GM21515 (cell line): ENCODE measurements around the gene PTPN13.

Source experiments
- ATAC-seq: cut with Tn5 transposase; IDR thresholded peaks from one replicate; pipeline ENCODE4 v1.9.1; 2021; ENCODE audit not compliant: unreplicated experiment

PTPN13 gene

GRCh38 chr4:86593688-86594558, at the start of gene PTPN13:
Gene PTPN13 (plus strand): TSS chr4:86594315. CDS start chr4:86635257, 40,942 bp downstream.
- ATAC-seq = peak; percentile 97

- no peak for ATAC-seq
These were observed 47.0 kb upstream of the PTPN13 start for GRCh38 chr4:86547140-86547539.

- no peak for ATAC-seq
These were observed 44.8 kb upstream of the PTPN13 start for GRCh38 chr4:86549163-86549788.

- ATAC-seq = no peak
These were observed 42.7 kb upstream of the PTPN13 start for GRCh38 chr4:86551387-86551786.

- ATAC-seq = no peak
These were observed 39.5 kb upstream of the PTPN13 start for GRCh38 chr4:86554646-86555045.

- ATAC-seq = peak; percentile 44
These were observed 37.2 kb upstream of the PTPN13 start for GRCh38 chr4:86556791-86557415.

GRCh38 chr4:86557526-86557925, 36.6 kb upstream of the PTPN13 start:
- ATAC-seq = peak; percentile 87

GRCh38 chr4:86558258-86558657, 35.9 kb upstream of the PTPN13 start:
- no peak for ATAC-seq

- ATAC-seq = no peak
These were observed 35.3 kb upstream of the PTPN13 start for GRCh38 chr4:86558797-86559196.

- ATAC-seq = no peak
These were observed 33.7 kb upstream of the PTPN13 start for GRCh38 chr4:86560447-86560846.

GRCh38 chr4:86561256-86561655, 32.9 kb upstream of the PTPN13 start:
- no peak for ATAC-seq

GRCh38 chr4:86563416-86563815, 30.7 kb upstream of the PTPN13 start:
- ATAC-seq = no peak

GRCh38 chr4:86564795-86565194, 29.3 kb upstream of the PTPN13 start:
- ATAC-seq = no peak

- ATAC-seq = no peak
These were observed 28.5 kb upstream of the PTPN13 start for GRCh38 chr4:86565651-86566050.

- no peak for ATAC-seq
These were observed 24.8 kb upstream of the PTPN13 start for GRCh38 chr4:86569103-86569870.

- ATAC-seq = no peak
These were observed 14.2 kb upstream of the PTPN13 start for GRCh38 chr4:86579941-86580340.

- ATAC-seq = no peak
These were observed 11.7 kb upstream of the PTPN13 start for GRCh38 chr4:86582410-86582809.

GRCh38 chr4:86586160-86586572, 7.9 kb upstream of the PTPN13 start:
- no peak for ATAC-seq

GRCh38 chr4:86586626-86587380, 7.3 kb upstream of the PTPN13 start:
- ATAC-seq = no peak

- ATAC-seq = no peak
These were observed 6.6 kb upstream of the PTPN13 start for GRCh38 chr4:86587381-86588140.
